Hair follicular keratinocyte (primary cell): ENCODE measurements around the gene KLHL10. TPM values are rescaled to one million over a fixed set of nuclear protein-coding genes. Genes with fewer than 3 reads are reported as not detected.

Source experiments
- total RNA-seq: library from RNA; depleted of rRNA; stranded (reverse); fragments of >200 nt; gene quantifications from 2 replicates; pipeline ENCODE4 v1.2.3, GENCODE V29; 2015

The KLHL10 gene
- 1.0 TPM in 1 of 2 replicates, not detected in the other for total RNA-seq

DNA sequence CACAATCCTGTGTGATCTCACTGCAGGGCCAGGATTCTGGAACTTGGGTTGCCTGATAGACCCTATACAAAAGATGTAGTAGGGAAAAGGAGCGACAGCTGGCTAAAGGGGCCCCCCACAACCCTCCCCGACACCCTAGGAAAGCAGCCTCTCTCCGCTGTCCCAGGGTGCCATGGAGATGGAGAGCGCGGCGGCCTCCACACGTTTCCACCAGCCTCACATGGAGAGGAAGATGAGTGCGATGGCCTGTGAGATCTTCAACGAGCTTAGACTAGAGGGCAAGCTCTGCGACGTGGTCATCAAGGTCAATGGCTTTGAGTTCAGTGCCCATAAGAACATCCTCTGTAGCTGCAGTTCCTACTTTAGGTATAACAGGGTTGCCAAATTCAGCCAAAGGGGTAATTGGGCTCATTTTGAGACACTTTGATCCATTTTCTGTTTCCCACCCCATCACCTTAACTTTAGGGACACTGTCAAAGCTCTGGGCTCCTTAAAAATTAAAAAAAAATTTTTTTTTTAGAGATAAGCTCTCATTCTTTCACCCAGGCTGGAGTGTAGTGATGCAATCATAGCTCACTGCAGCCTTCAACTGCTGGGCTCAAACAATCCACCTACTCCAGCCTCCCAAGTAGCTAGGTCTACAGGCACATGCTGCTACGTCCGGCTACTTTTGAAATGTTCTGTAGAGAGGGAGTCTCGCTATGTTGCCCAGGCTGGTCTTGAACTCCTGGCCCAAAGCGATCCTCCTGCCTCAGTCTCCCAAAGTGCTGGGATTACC lies at the start of gene KLHL10:
TSS of gene KLHL10 (plus strand) at position 65 of the 778 bp plus-strand sequence. CDS start at position 173, 108 bp downstream.

DNA sequence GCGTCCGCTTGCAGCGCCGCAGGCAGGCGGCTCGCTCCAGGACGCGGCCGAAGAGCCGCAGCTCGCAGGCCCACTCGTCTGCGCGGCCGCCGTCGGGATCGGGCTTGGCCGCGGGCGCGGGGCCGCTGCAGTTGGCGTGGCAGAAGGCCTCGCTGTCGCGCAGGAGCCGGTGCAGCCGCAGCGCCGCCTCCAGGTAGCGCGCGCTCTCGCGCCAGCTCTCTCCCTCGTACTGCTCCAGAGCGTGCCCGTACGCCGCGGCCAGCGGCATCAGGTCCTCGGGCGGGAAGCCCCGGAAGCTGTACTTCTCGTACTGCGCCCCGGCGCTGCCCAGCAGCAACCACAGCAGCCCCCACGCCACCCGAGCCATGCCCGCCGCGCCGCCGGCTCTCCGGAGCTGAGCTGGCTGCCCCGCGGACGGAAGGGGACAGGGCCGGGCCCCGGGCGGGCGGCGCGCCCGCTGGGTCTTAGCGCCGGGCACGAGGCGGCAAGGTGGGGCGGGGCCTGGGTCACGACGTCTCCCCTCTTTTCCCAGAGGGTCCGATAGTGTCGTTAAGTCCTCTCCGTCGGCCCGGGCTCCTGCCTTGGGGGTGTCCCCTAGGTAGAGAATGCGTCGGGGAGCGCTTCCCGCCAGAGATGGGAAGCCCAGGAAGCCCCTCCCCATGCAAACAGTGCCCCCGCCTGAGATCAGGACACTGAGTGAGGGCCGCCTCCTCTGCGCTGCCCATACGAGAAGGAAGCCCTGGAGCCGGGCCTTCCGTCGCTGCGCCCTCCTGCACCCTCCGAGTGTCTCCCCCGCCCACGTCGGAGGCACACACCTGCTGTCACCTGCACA lies 25.9 kb upstream of the KLHL10 start, which contains the start of gene P3H4:
TSS of gene P3H4 (minus strand) at position 401 of the 832 bp plus-strand sequence. CDS start at position 367, 34 bp downstream.

DNA sequence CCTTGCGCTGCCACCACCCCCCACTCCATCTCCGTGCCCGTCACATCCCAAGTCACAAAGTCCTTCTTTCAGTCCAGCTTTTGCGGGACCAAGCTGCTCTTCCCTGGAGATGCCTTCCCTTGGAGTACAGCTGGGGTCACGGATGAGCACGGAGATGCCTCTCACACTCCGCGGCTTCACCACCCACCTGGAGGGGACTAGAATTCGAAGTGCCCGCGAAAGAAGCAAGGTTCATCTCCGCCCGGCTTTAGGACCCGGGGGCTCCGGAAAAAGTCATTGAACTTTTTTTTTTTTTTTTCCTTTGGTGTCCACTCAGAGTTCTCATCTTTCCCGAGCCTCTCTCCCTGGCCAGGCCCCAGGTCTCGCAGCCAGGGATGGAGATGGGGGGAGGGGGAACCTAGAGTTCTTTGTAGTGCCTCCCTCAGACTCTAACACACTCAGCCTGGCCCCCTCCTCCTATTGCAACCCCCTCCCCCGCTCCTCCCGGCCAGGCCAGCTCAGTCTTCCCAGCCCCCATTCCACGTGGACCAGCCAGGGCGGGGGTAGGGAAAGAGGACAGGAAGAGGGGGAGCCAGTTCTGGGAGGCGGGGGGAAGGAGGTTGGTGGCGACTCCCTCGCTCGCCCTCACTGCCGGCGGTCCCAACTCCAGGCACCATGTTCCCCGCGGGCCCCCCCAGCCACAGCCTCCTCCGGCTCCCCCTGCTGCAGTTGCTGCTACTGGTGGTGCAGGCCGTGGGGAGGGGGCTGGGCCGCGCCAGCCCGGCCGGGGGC lies 25.1 kb upstream of the KLHL10 start, which contains the start of gene FKBP10:
TSS of gene FKBP10 (plus strand) at position 624 of the 771 bp plus-strand sequence. CDS start at position 655, 31 bp downstream.

GRCh38 chr17:41835800-41836549 lies 1.6 kb upstream of the KLHL10 start, which contains the start of gene NT5C3B:
Gene NT5C3B (minus strand): TSS chr17:41836232. CDS start chr17:41836193, 39 bp downstream.

DNA sequence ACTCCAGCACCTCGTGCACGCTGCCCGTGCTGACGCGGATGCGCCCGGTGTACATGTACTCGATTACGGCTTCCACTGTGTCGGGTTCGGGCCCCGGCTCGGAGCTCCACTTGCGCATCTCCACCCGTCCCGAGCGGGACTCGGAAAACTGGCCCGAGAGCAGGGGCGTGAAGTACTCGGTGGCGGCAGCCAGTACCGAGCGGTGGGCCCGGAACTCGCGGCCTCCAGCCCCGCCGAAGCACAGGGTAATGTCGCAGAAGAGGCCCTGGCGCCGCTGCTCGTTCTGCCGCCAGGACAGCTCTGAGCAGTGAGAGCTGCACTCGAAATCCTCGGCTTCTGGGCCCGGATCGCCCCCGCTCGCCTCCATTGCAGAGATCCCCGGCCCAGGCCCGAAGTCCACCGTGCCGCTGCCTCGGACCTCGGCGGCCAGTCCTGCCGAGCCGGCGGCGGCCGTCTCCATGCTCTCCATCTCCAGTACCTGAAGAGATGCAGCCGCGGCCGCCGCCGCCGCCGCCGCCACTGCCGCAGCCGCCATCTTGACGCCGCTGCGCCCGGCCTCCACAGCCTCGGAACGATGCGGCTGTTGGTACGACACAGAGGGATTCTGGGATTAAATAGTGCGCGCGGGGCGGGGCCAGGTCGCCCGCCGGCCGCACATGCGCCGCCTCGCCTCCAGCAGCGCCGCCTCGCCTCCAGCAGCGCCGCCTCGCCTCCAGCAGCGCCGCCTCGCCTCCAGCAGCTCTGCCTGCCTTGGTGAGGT lies 27.4 kb downstream of the KLHL10 start, which contains the start of gene KLHL11:
TSS of gene KLHL11 (minus strand) at position 588 of the 760 bp plus-strand sequence. CDS start at position 535, 53 bp downstream.

Other genes starting within 250 kb of the KLHL10 start
- gene KRT16, start 225.1 kb upstream of the KLHL10 start, total RNA-seq, result 260 and 387 TPM in 2 replicates
- gene KRT17, start 213.2 kb upstream of the KLHL10 start, total RNA-seq, result 10,873 and 11,761 TPM in 2 replicates
- 117 and 140 TPM in 2 replicates for gene EIF1, start 148.9 kb upstream of the KLHL10 start, total RNA-seq
- gene GAST, start 125.5 kb upstream of the KLHL10 start, total RNA-seq, result not detected in 2 replicates
- 1.3 and 1.4 TPM in 2 replicates for gene HAP1, start 103.2 kb upstream of the KLHL10 start, total RNA-seq
- 457 and 666 TPM in 2 replicates for gene JUP, start 51.1 kb upstream of the KLHL10 start, total RNA-seq
- 13.5 and 14.7 TPM in 2 replicates for gene P3H4, start 25.9 kb upstream of the KLHL10 start, total RNA-seq
- gene FKBP10, start 24.8 kb upstream of the KLHL10 start, total RNA-seq, result 12.1 and 21.3 TPM in 2 replicates
- 35.8 and 49.7 TPM in 2 replicates for gene NT5C3B, start 1.6 kb upstream of the KLHL10 start, total RNA-seq
- 13.3 and 15.9 TPM in 2 replicates for gene KLHL11, start 27.6 kb downstream of the KLHL10 start, total RNA-seq
- 279 and 333 TPM in 2 replicates for gene ACLY, start 81.1 kb downstream of the KLHL10 start, total RNA-seq
- 0.39 and 1.6 TPM in 2 replicates for gene ODAD4, start 92.8 kb downstream of the KLHL10 start, total RNA-seq
- gene CNP, start 129.0 kb downstream of the KLHL10 start, total RNA-seq, result 27.3 and 38.2 TPM in 2 replicates
- 47.7 and 63.7 TPM in 2 replicates for gene DNAJC7, start 179.6 kb downstream of the KLHL10 start, total RNA-seq
- gene NKIRAS2, start 182.3 kb downstream of the KLHL10 start, total RNA-seq, result 34.1 and 34.4 TPM in 2 replicates
- gene C17orf113, start 212.8 kb downstream of the KLHL10 start, total RNA-seq, result 0.16 and 0.38 TPM in 2 replicates